Gastroesophageal sphincter (tissue), 3 donors: ENCODE data around the gene C2CD4B.

Experiments
- EP300 ChIP-seq: sonication (generic); formaldehyde crosslinking; IDR thresholded peaks from one replicate; pipeline ENCODE4 v1.6.1; 2017; ENCODE audit warnings: antibody characterized with exemption, mild to moderate bottlenecking
- POLR2AphosphoS5 ChIP-seq: sonication (generic); formaldehyde crosslinking; IDR thresholded peaks from one replicate; pipeline ENCODE4 v1.6.1; 2017; ENCODE audit warnings: antibody characterized with exemption
- TF ChIP-seq, protein P1 (sequence below), 4 experiments: fragments of 200-600 bp in 2 of 4; fragments of 450-650 bp in 2 of 4; sonication (generic) in 1 of 4; IDR thresholded peaks; one replicate each; pipeline ENCODE4 v1.5.1; 2017 to 2019; ENCODE audit warnings: antibody characterized with exemption in 4 of 4, mild to moderate bottlenecking in 2 of 4, moderate library complexity in 2 of 4

DNA sequence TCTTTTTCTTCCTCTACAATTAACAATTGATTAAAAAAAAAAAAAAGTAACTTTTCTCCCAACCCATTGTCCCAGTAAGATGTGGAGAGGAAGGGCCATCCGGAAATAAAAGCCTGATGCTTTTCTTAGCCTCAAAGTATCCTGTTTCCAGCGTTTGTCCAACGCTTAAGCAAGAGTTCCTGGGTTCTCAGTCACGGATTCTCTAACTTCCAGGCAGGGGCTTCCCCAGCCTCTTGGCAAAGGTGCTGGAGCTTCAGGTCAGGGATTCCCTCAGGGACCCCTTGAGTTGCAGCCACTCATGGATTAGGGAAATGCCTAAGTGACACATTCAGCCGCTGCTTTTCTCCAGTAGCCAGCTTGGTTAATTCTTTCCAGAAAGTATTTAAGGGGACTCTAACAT is 22.3 kb upstream of the C2CD4B start:
- TF ChIP-seq, protein P1, sequence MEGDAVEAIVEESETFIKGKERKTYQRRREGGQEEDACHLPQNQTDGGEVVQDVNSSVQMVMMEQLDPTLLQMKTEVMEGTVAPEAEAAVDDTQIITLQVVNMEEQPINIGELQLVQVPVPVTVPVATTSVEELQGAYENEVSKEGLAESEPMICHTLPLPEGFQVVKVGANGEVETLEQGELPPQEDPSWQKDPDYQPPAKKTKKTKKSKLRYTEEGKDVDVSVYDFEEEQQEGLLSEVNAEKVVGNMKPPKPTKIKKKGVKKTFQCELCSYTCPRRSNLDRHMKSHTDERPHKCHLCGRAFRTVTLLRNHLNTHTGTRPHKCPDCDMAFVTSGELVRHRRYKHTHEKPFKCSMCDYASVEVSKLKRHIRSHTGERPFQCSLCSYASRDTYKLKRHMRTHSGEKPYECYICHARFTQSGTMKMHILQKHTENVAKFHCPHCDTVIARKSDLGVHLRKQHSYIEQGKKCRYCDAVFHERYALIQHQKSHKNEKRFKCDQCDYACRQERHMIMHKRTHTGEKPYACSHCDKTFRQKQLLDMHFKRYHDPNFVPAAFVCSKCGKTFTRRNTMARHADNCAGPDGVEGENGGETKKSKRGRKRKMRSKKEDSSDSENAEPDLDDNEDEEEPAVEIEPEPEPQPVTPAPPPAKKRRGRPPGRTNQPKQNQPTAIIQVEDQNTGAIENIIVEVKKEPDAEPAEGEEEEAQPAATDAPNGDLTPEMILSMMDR (IDR thresholded peaks at IDR 0.05), result no peak
- no peak for TF ChIP-seq POLR2AphosphoS5
- no peak for TF ChIP-seq EP300
